ENCODE data around the gene PCSK9. TPM values are rescaled to one million over a fixed set of nuclear protein-coding genes. Genes with fewer than 3 reads are reported as not detected.

The PCSK9 gene
- total and polyA plus RNA-seq, 2 of the 4 experiments (the other 2 are of a cell fraction): under 0.01 to 0.17 TPM

DNA sequence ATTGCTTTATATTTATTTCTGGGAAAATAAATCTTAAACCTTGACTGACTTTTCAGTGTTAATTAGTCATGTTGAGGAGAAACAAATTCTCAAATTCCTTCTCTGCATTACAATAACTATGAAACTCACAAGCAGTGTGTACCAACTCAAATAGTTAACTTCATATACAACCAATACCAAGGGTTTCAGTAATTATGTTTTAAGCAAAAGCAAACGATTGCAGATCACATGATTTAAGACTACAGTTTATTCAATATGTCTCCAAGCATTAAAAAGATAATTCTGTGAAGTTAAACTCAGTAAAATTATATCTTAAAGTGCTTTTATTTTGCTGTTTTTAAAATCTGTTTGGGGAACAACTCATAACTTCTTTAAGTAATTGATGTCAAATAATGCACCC, 28.6 kb downstream of the PCSK9 start:
- in situ Hi-C loops (cut with MboI; ENCODE audit: low sequenced_read_pairs): no loop called here
- no peak overlapping the region for H3K56ac ChIP-seq (ENCODE audit: extremely low read depth, insufficient read depth, low read length)

More for the DNA sequence above, 28.6 kb downstream of the PCSK9 start:
- H2AFZ ChIP-seq (replicated peaks; ENCODE audit: low read length, poor library complexity): no peak overlapping the region
- no peak overlapping the region for H3K9ac ChIP-seq (ENCODE audit: low read depth, low read length)
- H3K9me1 ChIP-seq (ENCODE audit: insufficient read depth, low read length): peaks cover 18% of the 10 kb centered on the region
- H3K9me3 ChIP-seq (ENCODE audit: control insufficient read depth, insufficient read depth, low read length): no peaks in the 10 kb centered on the region
- no TSS peak for BruUV-seq (replicated peaks)
- H3K36me3 ChIP-seq (ENCODE audit: control insufficient read depth, insufficient read depth, low read length): peaks cover 41% of the 10 kb centered on the region
- WGBS, 2 experiments (ENCODE audit: extremely low coverage in 2 of 2, insufficient read length in 1 of 2): no CpG with 5 or more reads among the region's 1 CpG
- no peaks in the 10 kb centered on the region for H3K27me3 ChIP-seq (ENCODE audit: control insufficient read depth, insufficient read depth, low read length)
- no peaks in the 10 kb centered on the region for H3K79me1 ChIP-seq (ENCODE audit: low read depth in 1 of 2, low read length in 2 of 2)
- no peak overlapping the region for H2BK120ac ChIP-seq (ENCODE audit: low read depth, low read length)
- H3K4me2 ChIP-seq (ENCODE audit: low read depth, low read length): no peak overlapping the region
- dilution Hi-C loops (cut with HindIII; ENCODE audit: low sequenced_read_pairs, unreplicated experiment): no loop called here
- H3K18ac ChIP-seq (ENCODE audit: low read depth, low read length): no peak overlapping the region
- no peak overlapping the region for H2BK15ac ChIP-seq (ENCODE audit: low read depth, low read length)
- ChIA-PET CTCF (no interaction called here), POLR2A (ENCODE audit: unreplicated experiment) (no interaction called here)
- no peak overlapping the region for H2AK5ac ChIP-seq (ENCODE audit: low read depth, low read length)
- intact Hi-C loops (cut with micrococcal nuclease): no loop called here
- TF ChIP-seq CHD1 (IDR thresholded peaks at IDR 0.05; ENCODE audit: low read depth, low read length) (no peak), MAZ (IDR thresholded peaks at IDR 0.05; ENCODE audit: borderline replicate concordance, low read depth, low read length) (no peak), NFE2L2 (IDR thresholded peaks at IDR 0.05; ENCODE audit: low read depth, low read length) (no peak), CEBPB (IDR thresholded peaks at IDR 0.05; ENCODE audit: low read depth, low read length) (no peak), MAFK (IDR thresholded peaks at IDR 0.05; ENCODE audit: low read depth, low read length) (no peak), RAD21 (IDR thresholded peaks at IDR 0.05; ENCODE audit: low read length) (no peak), FOS (IDR thresholded peaks at IDR 0.05; ENCODE audit: low read depth, low read length) (no peak), SMC3 (IDR thresholded peaks at IDR 0.05; ENCODE audit: low read depth, low read length) (no peak), POLR2A (IDR thresholded peaks at IDR 0.05; ENCODE audit: low read depth, low read length) (no peak), MXI1 (IDR thresholded peaks at IDR 0.05; ENCODE audit: borderline replicate concordance, low read depth, low read length) (no peak), RFX5 (IDR thresholded peaks at IDR 0.05; ENCODE audit: low read depth, low read length) (no peak), RCOR1 (IDR thresholded peaks at IDR 0.05; ENCODE audit: insufficient replicate concordance, low read length) (no peak)
- TF ChIP-seq, protein P1, sequence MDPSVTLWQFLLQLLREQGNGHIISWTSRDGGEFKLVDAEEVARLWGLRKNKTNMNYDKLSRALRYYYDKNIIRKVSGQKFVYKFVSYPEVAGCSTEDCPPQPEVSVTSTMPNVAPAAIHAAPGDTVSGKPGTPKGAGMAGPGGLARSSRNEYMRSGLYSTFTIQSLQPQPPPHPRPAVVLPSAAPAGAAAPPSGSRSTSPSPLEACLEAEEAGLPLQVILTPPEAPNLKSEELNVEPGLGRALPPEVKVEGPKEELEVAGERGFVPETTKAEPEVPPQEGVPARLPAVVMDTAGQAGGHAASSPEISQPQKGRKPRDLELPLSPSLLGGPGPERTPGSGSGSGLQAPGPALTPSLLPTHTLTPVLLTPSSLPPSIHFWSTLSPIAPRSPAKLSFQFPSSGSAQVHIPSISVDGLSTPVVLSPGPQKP (IDR thresholded peaks at IDR 0.05; ENCODE audit: borderline replicate concordance, low read depth, low read length): no peak
- TF ChIP-seq, protein P2, sequence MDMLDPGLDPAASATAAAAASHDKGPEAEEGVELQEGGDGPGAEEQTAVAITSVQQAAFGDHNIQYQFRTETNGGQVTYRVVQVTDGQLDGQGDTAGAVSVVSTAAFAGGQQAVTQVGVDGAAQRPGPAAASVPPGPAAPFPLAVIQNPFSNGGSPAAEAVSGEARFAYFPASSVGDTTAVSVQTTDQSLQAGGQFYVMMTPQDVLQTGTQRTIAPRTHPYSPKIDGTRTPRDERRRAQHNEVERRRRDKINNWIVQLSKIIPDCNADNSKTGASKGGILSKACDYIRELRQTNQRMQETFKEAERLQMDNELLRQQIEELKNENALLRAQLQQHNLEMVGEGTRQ (IDR thresholded peaks at IDR 0.05; ENCODE audit: low read depth, low read length): no peak
- no peak overlapping the region for H2BK20ac ChIP-seq (ENCODE audit: low read depth, low read length)
- no peak overlapping the region for H4K5ac ChIP-seq (ENCODE audit: low read depth, low read length)
- no peak overlapping the region for H4K8ac ChIP-seq (ENCODE audit: low read depth in 2 of 2, low read length in 2 of 2)
- H3K4me1 ChIP-seq (ENCODE audit: control insufficient read depth, insufficient read depth, low read length): peaks cover 6% of the 10 kb centered on the region
- H3K4me3 ChIP-seq (ENCODE audit: insufficient read depth, low read depth, low read length): no peak overlapping the region
- H4K91ac ChIP-seq (ENCODE audit: insufficient read depth, low read depth, low read length): no peak overlapping the region
- no peak for ATAC-seq (ENCODE audit: low read depth)
- H2AK9ac ChIP-seq (replicated peaks; ENCODE audit: low read depth, low read length, poor library complexity): no peak overlapping the region
- no peak overlapping the region for H3K23ac ChIP-seq (ENCODE audit: low read depth, low read length)
- H3K14ac ChIP-seq (replicated peaks; ENCODE audit: low read depth, low read length): no peak overlapping the region
- no peak overlapping the region for H3K4ac ChIP-seq (ENCODE audit: low read depth, low read length)
- DNase-seq: no peak
- peaks cover 18% of the 10 kb centered on the region for H4K20me1 ChIP-seq (ENCODE audit: insufficient read depth, low read length)
- no peak overlapping the region for H3K27ac ChIP-seq (ENCODE audit: insufficient read depth, low read length)
- no peak overlapping the region for H2BK5ac ChIP-seq (ENCODE audit: low read depth, low read length, poor library complexity, severe bottlenecking)

Data from IMR-90 (cell line).